NCI-H82 (cell line): Measurements from ENCODE around the gene HEMK1.
A peak's percentile ranks its signal among the peaks of the same experiment; 100 is the strongest.

Experiments used
- DNase-seq: peaks from one replicate; lab custom pipeline; 2025; lab: John Stamatoyannopoulos, UW

The HEMK1 gene

GRCh38 chr3:50542177-50543034 is 26.9 kb upstream of the HEMK1 start:
- DNase-seq = peak; percentile 82

DNA sequence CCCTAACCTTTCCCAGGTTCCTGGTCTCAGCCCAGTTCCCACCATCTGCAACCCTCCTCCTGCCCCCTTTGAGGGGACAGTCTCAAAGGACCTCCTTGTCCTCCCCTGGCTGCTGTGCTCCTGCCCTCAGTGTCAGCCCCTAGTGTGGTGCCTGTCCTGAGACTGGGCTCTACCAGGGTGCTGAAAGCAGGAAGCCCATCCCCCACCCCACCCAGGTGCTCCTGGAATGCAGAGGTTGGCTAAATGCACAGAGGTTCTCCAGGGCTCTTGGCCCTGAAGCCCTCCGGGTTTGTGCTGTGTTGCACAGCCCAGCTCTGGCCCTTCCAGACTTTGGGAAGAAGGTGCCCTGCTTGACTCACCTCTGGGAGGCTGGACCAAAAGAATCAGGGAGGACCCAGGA is 23.5 kb upstream of the HEMK1 start:
- DNase-seq = no peak

- no peak for DNase-seq
Measured at GRCh38 chr3:50549226-50549625, 20.1 kb upstream of the HEMK1 start.

DNA sequence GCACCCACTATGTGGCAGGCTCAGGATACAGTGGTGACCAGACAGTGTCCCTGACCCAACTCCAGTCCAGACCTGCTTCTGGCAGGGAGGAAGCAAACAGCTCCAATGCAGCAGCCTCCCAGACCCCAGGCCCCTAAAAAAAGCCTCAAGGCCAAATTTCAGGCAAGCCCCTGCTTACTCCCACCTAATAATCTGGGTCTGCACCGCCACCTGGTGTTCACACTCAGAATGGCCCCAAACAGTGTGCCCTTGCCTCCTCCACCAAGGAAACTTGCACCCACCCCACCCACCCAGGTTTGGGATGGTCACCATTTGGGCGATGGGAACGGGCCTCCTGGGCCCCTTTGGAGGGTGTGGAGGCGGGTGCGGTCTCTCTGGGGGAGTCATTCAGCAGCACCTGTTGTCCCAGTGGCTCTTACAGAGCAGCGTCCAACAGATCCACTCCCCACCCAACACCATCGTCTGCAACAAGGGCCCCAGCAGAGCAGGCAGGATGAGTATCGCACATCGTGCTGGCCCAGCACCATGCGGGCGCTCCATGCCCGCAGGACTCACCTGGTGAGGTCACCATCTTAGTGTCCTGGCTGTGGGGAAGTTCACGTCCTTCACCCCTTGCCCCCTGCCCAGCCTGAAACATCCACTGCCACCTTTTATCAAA is 19.1 kb upstream of the HEMK1 start:
- peak; percentile 79 for DNase-seq

DNA sequence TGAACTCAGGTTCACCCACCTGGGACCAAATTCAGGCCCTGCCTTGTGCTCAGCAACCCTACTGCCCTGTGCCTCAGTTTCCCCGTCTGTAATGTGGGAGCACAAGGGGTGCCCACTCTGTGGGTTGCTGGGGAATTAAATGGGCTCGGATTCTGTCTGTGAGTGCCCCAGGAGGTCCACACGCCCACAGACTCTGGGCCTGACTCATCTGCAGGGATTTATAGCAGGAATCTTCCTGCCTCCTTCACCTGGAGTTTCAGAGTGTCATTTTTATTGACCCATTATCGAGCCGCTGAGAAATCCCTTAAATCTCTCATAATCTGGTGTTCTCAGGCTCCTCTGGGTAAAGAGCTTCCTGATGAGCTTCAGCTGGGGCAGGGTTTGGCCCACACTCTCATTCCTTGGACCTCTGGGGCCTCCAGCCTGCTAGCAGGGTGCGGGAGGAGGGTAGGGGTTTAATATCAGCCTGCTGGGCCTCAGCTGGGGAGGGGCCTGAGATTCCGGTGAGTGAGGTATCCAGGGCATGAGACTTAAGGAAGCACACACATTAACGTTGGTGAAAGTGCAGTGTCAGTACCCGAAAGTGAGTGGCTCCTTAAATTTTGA is 18.2 kb upstream of the HEMK1 start:
- no peak for DNase-seq

DNA sequence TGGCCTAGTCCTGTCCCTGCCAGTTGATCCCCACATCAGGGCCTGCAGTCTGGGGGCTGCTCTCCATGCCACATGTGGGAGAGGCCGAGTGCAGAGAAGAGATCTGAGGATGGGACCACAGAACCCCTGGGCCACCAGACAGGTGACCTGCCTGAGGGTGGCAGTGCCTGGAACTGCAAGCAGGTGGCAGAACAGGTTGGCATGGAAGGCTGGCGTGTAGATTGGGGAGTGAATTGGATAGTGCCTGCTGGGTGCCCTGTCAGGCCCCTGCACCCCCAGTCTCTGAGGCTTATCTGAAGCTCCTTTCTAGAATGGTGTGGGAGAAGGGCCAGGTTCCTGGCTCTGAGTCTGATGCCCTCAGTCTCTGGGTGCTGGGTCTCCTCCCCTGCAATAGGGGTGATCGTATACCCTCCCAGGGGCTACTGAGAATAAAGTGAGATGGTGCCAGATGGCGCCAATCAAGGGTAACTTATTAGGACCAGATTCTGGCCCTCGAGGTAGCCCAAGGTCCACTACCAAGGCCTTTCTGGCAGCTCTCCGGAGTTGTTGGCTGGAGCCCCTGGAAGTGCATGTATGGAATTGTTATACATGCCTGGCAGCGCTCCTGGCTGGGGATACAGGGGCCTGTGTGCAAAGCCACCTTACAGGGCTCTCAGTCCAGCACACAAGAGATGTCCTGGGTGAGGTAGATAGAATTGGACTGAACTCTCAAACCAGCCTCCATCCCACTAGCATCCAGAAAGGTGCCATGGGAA is 17.5 kb upstream of the HEMK1 start:
- DNase-seq = no peak

GRCh38 chr3:50552598-50552997 is 16.7 kb upstream of the HEMK1 start:
- no peak for DNase-seq

DNA sequence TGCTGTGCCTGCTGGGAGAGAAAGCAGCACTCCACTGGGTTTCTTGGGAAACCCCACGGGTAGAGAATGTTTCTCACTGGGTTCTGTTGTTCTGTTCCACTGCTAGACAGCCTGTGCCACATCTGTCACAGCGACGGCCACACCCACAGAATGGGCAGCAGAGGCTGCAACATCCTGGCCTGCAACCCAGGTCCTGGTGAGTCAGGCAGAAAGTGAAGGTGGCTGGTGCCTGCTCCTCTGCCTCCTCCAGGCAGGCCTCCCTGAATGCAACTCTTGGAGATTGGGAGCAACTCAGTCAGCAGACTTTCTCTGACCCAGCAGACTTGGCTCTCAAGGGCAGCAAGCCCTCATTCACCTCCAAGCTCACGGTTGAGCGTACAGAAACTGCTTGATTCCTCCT is 14.8 kb upstream of the HEMK1 start:
- no peak for DNase-seq

- no peak for DNase-seq
Measured at GRCh38 chr3:50557106-50557505, 12.2 kb upstream of the HEMK1 start.

GRCh38 chr3:50557915-50558314 is 11.4 kb upstream of the HEMK1 start:
- no peak for DNase-seq

- DNase-seq = no peak
Measured at GRCh38 chr3:50559702-50560101, 9.6 kb upstream of the HEMK1 start.

GRCh38 chr3:50562861-50563260 is 6.5 kb upstream of the HEMK1 start:
- no peak for DNase-seq

GRCh38 chr3:50563867-50564266 is 5.5 kb upstream of the HEMK1 start:
- no peak for DNase-seq

- no peak for DNase-seq
Measured at GRCh38 chr3:50564321-50564720, 5.0 kb upstream of the HEMK1 start.

DNA sequence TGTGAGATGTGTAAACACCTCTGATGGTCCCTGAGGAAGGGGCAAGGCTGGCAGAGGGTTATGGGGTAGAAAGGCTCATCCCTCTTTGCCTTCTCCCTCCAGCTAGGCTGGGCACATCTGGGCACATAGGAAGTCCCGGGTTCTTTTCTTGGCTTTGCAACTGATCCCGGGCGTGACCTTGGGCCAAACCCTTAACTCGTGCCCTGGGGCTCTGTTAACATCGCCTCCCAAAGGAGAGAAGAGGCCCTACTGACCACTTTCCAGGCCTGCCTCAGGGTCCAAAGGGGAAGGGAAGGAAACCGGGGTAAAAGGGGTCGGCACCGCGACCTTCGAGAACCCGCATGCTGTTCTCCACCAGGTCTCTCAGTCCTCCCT is 2.3 kb upstream of the HEMK1 start:
- no peak for DNase-seq

DNA sequence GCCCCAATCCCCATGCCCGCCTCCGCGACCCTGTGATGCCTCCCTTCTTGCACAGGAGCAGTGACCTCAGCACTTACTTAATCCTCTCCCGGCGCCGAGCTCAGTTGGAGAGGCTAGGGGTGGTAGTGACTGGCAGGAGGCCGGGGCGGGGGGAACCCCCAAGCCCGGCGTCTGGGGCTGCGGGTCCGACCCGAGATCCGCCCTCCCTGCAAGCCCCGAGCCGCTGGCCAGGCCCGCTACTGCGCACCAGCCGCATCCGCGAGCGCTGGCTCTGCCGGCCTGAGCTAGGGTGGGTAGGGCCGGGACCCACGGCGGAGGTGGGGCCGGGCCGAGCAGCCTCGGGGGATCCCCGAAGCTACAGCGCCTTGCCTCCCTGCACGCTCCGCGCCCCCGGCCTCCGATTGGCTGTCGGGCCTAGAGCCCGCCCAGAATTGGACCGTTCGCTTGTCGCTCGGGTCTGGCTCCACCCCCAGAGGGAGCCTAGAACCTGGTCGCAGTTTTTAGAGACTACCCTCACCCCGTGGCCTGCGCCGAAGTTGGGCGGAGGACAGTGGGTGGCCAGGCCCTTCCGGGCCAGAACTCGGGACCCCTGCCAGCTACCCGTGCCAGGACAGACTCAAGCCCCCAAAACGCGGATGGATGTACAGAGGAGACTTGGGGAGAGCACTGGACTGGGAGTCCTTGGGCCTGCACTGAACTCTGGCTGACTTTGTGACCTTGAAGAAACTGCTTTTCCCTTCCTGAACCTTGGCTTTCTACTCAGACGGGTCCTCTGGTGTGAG is 1.7 kb upstream of the HEMK1 start, which contains the start of gene C3orf18:
TSS of gene C3orf18 (minus strand) at position 362 of the 782 bp plus-strand sequence. CDS start 2,048 bp downstream, outside the sequence.
- DNase-seq = peak; percentile 90

DNA sequence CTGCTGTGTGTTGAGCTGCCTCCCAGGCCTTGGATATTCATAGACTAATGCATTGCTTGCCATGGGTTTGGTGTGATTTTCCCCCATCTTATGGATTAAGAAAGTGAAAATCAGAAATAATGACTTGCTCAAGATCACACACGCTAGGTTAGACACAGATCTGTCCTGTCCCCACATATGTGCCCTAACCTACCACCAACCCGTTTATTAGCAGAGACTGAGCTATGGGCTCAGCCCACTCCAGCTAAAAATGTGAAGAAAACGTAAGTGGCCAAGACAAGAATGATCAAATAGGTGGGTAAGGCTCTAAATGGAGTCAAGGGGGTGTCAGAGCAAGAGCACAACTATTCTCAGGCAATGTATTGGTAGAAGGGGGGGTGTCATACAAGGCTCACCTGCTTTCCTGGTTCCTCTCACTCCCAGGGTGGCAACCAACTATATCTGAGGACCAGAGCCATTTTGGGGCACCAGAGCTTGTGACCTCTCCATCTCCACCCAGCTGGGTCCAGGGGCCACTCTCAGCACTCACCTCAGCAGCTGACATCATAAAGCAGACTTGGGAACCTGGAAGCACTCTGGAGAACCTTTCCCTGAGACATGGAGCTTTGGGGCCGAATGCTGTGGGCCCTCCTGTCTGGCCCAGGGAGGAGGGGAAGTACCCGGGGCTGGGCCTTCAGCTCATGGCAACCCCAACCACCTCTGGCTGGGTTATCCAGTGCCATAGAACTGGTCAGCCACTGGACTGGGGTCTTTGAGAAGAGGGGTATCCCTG is 1.4 kb downstream of the HEMK1 start:
- no peak for DNase-seq

DNA sequence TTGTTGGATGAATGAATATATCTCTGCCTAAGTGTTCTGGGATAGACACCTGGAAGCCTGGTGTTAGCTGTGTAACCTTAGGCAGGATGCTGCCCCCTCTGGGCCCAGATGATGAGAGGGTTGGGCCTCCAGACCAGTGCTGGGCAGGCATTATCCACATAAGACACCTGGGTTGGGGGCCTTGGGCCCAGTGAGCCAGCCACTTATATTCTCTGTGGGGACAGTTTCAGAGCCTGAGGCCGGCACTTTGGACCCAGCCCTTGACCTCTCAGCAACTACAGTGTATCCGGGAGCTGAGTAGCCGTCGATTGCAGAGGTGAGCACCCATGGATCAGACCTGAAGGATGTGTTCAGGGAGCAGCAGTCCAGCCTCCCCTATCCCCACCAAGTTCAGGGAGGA is 2.2 kb downstream of the HEMK1 start:
- DNase-seq = no peak

DNA sequence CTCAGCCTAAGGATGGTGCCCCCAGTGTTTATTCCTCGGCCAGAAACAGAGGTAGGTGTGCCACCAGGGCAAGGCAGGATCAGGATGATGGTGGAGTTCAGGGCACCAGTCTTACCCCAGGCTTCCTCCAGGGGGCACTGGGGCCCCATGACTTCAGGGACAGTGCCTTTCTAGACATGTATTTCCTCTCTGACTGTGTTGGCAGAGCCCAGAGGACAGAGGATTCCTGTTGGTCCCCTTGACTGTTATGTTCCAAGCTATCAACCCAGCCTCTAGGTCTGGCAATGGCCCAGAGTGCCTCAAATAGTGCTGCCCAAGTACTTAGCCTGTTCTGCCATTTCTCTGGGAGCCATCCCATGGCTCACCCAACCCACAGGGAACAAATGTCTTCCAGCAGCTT is 2.8 kb downstream of the HEMK1 start:
- DNase-seq = peak; percentile 73

- no peak for DNase-seq
Measured at GRCh38 chr3:50572801-50573371, 3.6 kb downstream of the HEMK1 start.
